ENCODE data around the gene ALPI. TPM values are rescaled to one million over a fixed set of nuclear protein-coding genes. Genes with fewer than 3 reads are reported as not detected.

The ALPI gene
- total RNA-seq, 2 donors from 2014 or later: not detected

DNA sequence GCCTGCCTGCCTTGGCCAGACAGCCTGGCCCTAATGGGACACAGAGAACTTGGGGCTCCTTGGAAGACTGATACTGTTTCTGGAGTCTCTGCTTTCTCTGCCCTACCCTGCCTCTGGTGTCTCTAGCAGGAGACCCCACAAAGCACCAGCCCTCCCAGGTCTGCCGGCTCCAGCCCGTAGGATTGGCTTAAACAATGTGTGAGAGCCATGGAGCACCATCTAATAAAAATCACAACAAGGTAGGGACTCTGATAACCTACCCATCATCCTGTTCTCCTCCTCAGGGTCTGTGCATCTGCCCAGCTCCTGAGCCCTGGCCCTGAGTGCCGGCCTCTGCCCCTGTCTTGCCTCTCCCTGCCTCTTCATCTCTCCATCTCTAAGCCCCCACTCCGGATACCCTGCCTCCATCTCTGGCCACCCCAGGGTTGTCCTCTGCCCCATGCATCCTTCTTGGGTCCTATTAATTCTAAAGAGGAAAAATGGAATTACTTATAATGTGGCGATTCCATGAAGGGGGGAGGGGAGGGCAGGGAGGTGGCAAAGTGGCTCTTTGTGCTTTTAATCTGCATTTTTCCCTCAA is 32.9 kb downstream of the ALPI start:
- H3K27me3 ChIP-seq (replicated peaks; ENCODE audit: insufficient read depth): peaks cover 28% of the 10 kb centered on the region
- DNase-seq (ENCODE audit: low spot score): no peak
- no peaks in the 10 kb centered on the region for H3K36me3 ChIP-seq
- no peak for TF ChIP-seq POLR2AphosphoS5 (IDR thresholded peaks at IDR 0.05)
- TF ChIP-seq POLR2A (IDR thresholded peaks at IDR 0.05): no peak
- TF ChIP-seq, protein P1, sequence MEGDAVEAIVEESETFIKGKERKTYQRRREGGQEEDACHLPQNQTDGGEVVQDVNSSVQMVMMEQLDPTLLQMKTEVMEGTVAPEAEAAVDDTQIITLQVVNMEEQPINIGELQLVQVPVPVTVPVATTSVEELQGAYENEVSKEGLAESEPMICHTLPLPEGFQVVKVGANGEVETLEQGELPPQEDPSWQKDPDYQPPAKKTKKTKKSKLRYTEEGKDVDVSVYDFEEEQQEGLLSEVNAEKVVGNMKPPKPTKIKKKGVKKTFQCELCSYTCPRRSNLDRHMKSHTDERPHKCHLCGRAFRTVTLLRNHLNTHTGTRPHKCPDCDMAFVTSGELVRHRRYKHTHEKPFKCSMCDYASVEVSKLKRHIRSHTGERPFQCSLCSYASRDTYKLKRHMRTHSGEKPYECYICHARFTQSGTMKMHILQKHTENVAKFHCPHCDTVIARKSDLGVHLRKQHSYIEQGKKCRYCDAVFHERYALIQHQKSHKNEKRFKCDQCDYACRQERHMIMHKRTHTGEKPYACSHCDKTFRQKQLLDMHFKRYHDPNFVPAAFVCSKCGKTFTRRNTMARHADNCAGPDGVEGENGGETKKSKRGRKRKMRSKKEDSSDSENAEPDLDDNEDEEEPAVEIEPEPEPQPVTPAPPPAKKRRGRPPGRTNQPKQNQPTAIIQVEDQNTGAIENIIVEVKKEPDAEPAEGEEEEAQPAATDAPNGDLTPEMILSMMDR (IDR thresholded peaks at IDR 0.05): no peak
- no peaks in the 10 kb centered on the region for H3K9me3 ChIP-seq
- intact Hi-C loops (cut with DNase I): no loop called here
- WGBS: 92% methylated on average over 5 of the region's 5 CpGs
- peaks cover 5% of the 10 kb centered on the region for H3K4me1 ChIP-seq (replicated peaks)
- no peak overlapping the region for H3K27ac ChIP-seq
- no peak overlapping the region for H3K4me3 ChIP-seq

DNA sequence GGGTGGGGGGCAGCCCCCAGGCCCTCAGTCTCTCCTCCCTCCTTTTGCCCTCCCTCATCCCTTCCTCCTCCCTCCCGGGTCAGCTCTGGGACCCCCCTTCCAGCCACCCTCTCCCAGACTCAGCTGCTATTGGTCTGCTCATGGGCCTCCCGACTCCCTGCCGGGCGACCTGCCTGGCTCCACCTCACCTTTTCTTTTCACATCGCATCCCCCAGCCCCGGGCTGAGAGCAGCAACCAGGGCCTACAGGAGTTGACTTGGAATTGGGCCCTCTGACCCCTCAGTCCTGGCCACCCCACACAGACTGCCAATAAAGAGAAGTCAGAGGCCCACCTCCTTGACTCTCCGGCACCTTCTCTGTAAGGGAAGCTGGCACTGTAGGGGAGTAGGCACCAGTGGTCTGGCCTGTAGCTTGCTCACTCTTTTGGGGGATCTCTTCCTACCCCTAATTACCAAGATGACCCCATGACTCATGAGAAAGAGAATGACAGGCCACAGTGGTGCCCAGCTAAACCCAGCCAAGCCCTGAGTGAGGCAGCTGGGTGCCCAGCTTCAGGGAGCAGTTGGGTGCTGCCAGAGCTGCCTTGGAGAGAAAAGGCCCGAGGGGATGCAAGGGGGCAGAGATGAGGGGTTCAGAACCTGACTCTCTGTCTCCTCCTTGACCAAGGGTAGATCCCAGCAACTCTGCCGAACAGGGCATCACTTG is 33.7 kb downstream of the ALPI start:
- DNase-seq (ENCODE audit: low spot score): no peak
- WGBS: 80% methylated on average over 9 of the region's 9 CpGs
- H3K36me3 ChIP-seq: no peaks in the 10 kb centered on the region
- intact Hi-C loops (cut with DNase I): no loop called here
- H3K9me3 ChIP-seq: no peaks in the 10 kb centered on the region
- H3K27ac ChIP-seq: no peak overlapping the region
- no peak overlapping the region for H3K4me3 ChIP-seq
- TF ChIP-seq POLR2A (IDR thresholded peaks at IDR 0.05) (no peak), POLR2AphosphoS5 (IDR thresholded peaks at IDR 0.05) (no peak)
- TF ChIP-seq, protein P1 (IDR thresholded peaks at IDR 0.05): no peak
- peaks cover 23% of the 10 kb centered on the region for H3K27me3 ChIP-seq (replicated peaks; ENCODE audit: insufficient read depth)
- H3K4me1 ChIP-seq (replicated peaks): peaks cover 5% of the 10 kb centered on the region

DNA sequence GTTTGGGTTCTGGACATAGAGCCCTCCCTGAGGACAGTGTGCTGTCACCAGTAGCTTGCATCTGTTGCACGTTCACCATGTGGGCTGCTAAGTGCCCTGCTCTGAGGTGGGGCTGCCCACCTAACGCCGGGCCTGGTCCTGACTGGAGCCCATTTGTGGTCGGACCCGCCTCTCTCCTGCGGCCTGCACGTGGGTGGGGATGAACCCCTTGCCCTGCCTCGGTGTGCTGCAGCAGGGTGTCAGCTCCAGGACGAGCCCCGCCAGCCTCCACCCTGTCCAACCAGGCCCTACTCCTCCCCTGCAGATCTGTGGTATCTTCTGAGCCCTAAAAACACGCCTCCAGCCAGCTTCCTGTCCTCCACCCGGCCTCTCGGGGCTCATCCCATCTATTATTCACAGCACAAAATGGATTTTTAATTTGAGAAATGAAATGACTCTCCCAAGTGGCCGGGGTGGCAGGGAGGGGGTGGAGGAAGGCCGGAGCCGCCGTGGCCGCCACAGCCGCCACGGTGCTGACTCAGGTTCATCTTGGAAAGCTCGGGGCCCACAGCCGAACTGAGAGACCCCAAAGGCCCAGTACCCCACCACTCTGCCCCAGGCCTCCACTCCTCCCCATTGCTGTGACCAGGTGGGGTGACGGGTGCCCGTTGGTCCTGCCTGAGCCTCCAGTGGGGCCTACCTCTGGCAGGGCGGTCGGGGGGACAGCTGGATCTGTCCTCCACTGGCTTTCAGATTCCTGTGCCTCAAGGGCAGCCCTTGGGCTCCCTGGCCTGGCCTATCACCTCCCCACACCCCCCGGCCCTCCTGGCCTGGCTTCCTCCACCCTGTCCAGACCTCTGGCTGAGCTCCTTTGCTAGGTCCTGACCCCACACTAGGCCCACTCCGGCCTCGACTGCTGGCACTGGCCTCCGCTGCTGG is 34.5 kb downstream of the ALPI start:
- no peaks in the 10 kb centered on the region for H3K9me3 ChIP-seq
- H3K4me1 ChIP-seq (replicated peaks): peaks cover 5% of the 10 kb centered on the region
- no peaks in the 10 kb centered on the region for H3K36me3 ChIP-seq
- no peak overlapping the region for H3K27ac ChIP-seq
- peaks cover 16% of the 10 kb centered on the region for H3K27me3 ChIP-seq (replicated peaks; ENCODE audit: insufficient read depth)
- WGBS: 85% methylated on average over 30 of the region's 30 CpGs
- H3K4me3 ChIP-seq: no peak overlapping the region
- no peak for DNase-seq (ENCODE audit: low spot score)
- intact Hi-C loops (cut with DNase I): no loop called here
- TF ChIP-seq POLR2A (IDR thresholded peaks at IDR 0.05): no peak
- TF ChIP-seq, protein P1 (IDR thresholded peaks at IDR 0.05): no peak
- no peak for TF ChIP-seq POLR2AphosphoS5 (IDR thresholded peaks at IDR 0.05)

- H3K4me1 ChIP-seq (replicated peaks): peaks cover 5% of the 10 kb centered on the region
- H3K27me3 ChIP-seq (replicated peaks; ENCODE audit: insufficient read depth): peaks cover 8% of the 10 kb centered on the region
- TF ChIP-seq POLR2AphosphoS5 (IDR thresholded peaks at IDR 0.05) (no peak), POLR2A (IDR thresholded peaks at IDR 0.05) (no peak)
- TF ChIP-seq, protein P1 (IDR thresholded peaks at IDR 0.05): no peak
- H3K27ac ChIP-seq: no peak overlapping the region
- no peak overlapping the region for H3K4me3 ChIP-seq
- intact Hi-C loops (cut with DNase I): no loop called here
- no peak for DNase-seq (ENCODE audit: low spot score)
- 97% methylated on average over 12 of the region's 12 CpGs for WGBS
- H3K9me3 ChIP-seq: no peaks in the 10 kb centered on the region
- H3K36me3 ChIP-seq: no peaks in the 10 kb centered on the region
Observed at GRCh38 chr2:232491139-232491780, 35.3 kb downstream of the ALPI start.

Measured in prostate gland (tissue), 2 donors.